Progenitor cell of endocrine pancreas (in vitro differentiated cells): ENCODE results near the gene IZUMO1. TPM values are rescaled to one million over a fixed set of nuclear protein-coding genes. Genes with fewer than 3 reads are reported as not detected.
A peak's percentile ranks its signal among the peaks of the same experiment; 100 is the strongest.

ENCODE experiments used
- DNase-seq: peaks from one replicate; pipeline ENCODE4 v3.0.0; 2021; ENCODE audit warnings: low spot score; ENCODE audit not compliant: unreplicated experiment
- H3K27ac Mint-ChIP-seq: 2 replicates; pipeline ENCODE4 v1.8.0; 2021; ENCODE audit warnings: mild to moderate bottlenecking, moderate library complexity, mixed read lengths
- H3K27me3 Mint-ChIP-seq: 2 replicates; pipeline ENCODE4 v1.8.0; 2021; ENCODE audit warnings: mixed read lengths
- H3K36me3 Mint-ChIP-seq: 2 replicates; pipeline ENCODE4 v1.8.0; 2022; ENCODE audit warnings: mixed read lengths; ENCODE audit not compliant: insufficient read depth
- H3K4me1 Mint-ChIP-seq: 2 replicates; pipeline ENCODE4 v1.8.0; 2021; ENCODE audit warnings: low read depth, mixed read lengths
- H3K4me3 Mint-ChIP-seq: 2 replicates; pipeline ENCODE4 v1.8.0; 2021; ENCODE audit warnings: low read depth, mild to moderate bottlenecking, moderate library complexity, mixed read lengths
- H3K9me3 Mint-ChIP-seq: 2 replicates; pipeline ENCODE4 v1.8.0; 2021; ENCODE audit warnings: low read depth, mixed read lengths
- total RNA-seq: library from RNA; stranded (reverse); gene quantifications from 2 replicates; pipeline ENCODE4 v1.2.1, GENCODE V29; 2021
- TF ChIP-seq, protein P1 (sequence below): fragments of 200-600 bp; sonication (generic); IDR thresholded peaks from one replicate; pipeline ENCODE4 v1.5.0; 2021; ENCODE audit warnings: antibody characterized with exemption, mild to moderate bottlenecking; ENCODE audit not compliant: unreplicated experiment

Gene IZUMO1
- total RNA-seq, 1 donor from 2014 or later = 1.0 TPM

DNA sequence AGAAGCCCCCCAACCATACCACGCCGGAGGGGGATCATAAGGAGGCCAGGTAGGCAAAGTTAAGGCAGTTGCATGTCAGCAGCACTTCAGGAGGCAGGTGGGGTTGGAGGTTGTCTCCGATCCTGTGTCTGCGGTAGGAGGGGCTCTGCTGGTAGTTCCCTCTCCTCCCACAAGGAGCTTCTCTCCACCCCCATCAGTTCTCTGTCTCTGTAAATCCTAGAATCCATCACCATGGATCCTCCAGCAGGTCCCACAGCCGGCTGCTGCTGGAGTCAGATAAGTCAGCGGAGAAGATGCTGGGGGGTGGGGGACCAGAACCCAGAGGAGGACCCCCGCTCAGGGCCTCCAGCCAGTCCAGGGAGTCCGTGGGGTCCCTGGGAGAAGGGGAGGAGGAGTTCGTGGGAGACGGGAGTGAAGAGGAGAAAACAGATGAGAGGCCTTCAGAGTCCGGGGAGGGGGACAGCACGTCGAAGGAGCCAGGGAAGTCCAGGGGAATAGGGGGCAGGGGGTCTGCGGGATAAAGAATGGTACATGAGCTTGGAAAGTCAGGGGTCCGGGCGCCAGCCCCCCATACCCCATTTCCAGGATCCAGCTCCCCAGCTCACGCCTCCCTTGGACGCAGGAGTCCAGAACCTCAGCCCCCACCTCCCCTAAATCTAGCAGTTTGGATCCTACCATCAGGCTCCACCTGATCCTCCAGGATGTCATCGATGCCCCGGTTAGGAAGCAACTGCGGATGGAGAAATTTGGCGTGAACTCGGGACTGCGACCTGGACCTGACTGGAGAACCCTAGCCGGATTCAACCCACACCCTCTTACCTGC, 33.5 kb downstream of the IZUMO1 start:
- no peak for DNase-seq
- TF ChIP-seq, protein P1, sequence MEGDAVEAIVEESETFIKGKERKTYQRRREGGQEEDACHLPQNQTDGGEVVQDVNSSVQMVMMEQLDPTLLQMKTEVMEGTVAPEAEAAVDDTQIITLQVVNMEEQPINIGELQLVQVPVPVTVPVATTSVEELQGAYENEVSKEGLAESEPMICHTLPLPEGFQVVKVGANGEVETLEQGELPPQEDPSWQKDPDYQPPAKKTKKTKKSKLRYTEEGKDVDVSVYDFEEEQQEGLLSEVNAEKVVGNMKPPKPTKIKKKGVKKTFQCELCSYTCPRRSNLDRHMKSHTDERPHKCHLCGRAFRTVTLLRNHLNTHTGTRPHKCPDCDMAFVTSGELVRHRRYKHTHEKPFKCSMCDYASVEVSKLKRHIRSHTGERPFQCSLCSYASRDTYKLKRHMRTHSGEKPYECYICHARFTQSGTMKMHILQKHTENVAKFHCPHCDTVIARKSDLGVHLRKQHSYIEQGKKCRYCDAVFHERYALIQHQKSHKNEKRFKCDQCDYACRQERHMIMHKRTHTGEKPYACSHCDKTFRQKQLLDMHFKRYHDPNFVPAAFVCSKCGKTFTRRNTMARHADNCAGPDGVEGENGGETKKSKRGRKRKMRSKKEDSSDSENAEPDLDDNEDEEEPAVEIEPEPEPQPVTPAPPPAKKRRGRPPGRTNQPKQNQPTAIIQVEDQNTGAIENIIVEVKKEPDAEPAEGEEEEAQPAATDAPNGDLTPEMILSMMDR = peak; percentile 34
- Mint-ChIP-seq H3K4me1 (peaks cover 11% of the 10 kb centered on the region), H3K27ac (no peak overlapping the region), H3K9me3 (no peaks in the 10 kb centered on the region), H3K27me3 (no peaks in the 10 kb centered on the region), H3K36me3 (peaks cover 2% of the 10 kb centered on the region), H3K4me3 (peak overlapping the region; percentile 80)

DNA sequence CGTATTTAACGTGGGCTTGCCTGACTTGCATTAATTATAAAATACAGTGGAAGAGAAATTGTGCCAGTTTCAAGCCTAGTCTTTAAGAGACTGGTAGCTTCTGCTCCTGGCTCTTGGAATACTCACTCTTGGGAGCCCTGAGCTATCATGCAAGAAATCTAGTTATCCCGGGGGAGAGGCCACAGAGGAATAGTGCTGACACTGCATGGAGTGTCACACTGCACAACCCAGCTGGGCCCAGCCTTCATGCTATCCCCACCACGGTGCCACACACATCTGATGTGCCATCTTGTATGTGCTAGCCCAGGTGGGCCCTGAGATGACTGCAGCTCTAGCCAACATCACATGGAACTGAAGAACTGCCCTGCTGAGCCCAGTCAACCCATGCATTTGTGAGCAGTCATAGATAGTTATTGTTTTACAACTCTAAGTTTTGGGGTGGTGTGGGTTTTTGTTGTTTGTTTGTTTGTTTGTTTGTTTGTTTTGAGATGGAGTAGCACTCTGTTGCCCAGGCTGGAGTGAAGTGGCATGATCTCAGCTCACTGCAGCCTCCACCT, 35.5 kb downstream of the IZUMO1 start:
- TF ChIP-seq, protein P1 = no peak
- Mint-ChIP-seq H3K36me3 (peaks cover 3% of the 10 kb centered on the region), H3K4me3 (no peak overlapping the region), H3K27ac (no peak overlapping the region), H3K4me1 (peaks cover 7% of the 10 kb centered on the region), H3K9me3 (no peaks in the 10 kb centered on the region), H3K27me3 (no peaks in the 10 kb centered on the region)
- DNase-seq = no peak

DNA sequence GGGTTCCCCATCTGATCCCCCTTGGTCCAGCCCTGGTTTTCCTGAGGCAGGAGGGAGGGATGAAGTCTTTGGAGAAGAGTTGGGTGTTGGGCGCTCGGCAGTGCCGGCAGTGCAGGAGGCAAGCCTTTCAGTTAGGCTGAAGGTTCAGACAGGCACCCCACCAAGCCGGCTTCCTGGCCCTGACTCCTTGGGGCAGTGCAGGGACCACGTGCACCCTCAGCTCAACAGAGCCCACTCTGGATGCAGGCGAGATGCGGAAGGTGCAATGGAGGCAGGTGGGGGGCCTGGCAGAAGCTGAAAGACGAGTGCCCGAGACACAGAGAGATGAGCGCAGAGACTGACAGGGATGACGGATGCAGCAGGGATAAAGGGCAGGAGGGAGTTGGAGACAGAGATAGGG, 38.2 kb downstream of the IZUMO1 start:
- DNase-seq = no peak
- H3K4me3 Mint-ChIP-seq = no peak overlapping the region
- H3K36me3 Mint-ChIP-seq = peaks cover 9% of the 10 kb centered on the region
- H3K4me1 Mint-ChIP-seq = no peaks in the 10 kb centered on the region
- H3K27ac Mint-ChIP-seq = no peak overlapping the region
- no peaks in the 10 kb centered on the region for H3K27me3 Mint-ChIP-seq
- TF ChIP-seq, protein P1 = no peak
- no peaks in the 10 kb centered on the region for H3K9me3 Mint-ChIP-seq

DNA sequence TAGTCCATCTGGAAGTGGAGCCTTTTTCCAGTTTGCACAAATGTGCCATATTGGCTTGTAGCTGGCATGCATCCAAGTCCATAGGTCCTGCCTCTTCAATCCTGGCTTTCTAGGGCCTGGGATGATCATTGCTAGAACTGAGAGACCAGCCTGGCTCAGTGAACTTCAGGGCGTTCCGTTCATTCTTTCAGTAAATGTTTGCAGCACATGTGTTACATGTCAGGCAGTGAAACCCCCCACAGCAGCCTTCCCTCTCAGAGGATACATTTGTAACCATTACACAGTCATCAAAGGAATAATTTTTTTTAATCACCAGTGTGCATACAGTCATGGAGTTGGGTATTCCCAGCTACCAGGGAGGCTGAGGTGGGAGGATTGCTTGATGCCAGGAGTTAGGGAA, 41.3 kb downstream of the IZUMO1 start:
- TF ChIP-seq, protein P1 = no peak
- no peak for DNase-seq
- H3K4me1 Mint-ChIP-seq = no peaks in the 10 kb centered on the region
- H3K36me3 Mint-ChIP-seq = peaks cover 17% of the 10 kb centered on the region
- no peaks in the 10 kb centered on the region for H3K9me3 Mint-ChIP-seq
- no peak overlapping the region for H3K4me3 Mint-ChIP-seq
- H3K27me3 Mint-ChIP-seq = no peaks in the 10 kb centered on the region
- no peak overlapping the region for H3K27ac Mint-ChIP-seq

DNA sequence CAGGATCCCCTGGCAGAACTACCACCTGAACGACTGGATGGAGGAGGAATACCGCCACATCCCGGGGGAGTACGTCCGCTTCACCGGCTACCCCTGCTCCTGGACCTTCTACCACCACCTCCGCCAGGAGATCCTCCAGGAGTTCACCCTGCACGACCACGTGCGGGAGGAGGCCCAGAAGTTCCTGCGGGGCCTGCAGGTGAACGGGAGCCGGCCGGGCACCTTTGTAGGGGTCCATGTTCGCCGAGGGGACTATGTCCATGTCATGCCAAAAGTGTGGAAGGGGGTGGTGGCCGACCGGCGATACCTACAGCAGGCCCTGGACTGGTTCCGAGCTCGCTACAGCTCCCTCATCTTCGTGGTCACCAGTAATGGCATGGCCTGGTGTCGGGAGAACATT, 43.4 kb downstream of the IZUMO1 start:
- H3K36me3 Mint-ChIP-seq = peaks cover 17% of the 10 kb centered on the region

More for the DNA sequence above, 43.4 kb downstream of the IZUMO1 start:
- Mint-ChIP-seq H3K27ac (no peak overlapping the region), H3K9me3 (no peaks in the 10 kb centered on the region), H3K4me3 (no peak overlapping the region), H3K27me3 (no peaks in the 10 kb centered on the region), H3K4me1 (no peaks in the 10 kb centered on the region)
- no peak for DNase-seq
- TF ChIP-seq, protein P1 = no peak
